HG03095 (cell line): ENCODE results near the gene MVD.
"Not testable (repeated sequence)": the region's sequence is repeated elsewhere in the genome, so short reads cannot be mapped to it uniquely, and the experiment has no call there.

Experiments
- ATAC-seq: cut with Tn5 transposase; IDR thresholded peaks from one replicate; pipeline ENCODE4 v1.9.1; 2021; ENCODE audit warnings: moderate library complexity; ENCODE audit not compliant: unreplicated experiment

MVD gene

DNA sequence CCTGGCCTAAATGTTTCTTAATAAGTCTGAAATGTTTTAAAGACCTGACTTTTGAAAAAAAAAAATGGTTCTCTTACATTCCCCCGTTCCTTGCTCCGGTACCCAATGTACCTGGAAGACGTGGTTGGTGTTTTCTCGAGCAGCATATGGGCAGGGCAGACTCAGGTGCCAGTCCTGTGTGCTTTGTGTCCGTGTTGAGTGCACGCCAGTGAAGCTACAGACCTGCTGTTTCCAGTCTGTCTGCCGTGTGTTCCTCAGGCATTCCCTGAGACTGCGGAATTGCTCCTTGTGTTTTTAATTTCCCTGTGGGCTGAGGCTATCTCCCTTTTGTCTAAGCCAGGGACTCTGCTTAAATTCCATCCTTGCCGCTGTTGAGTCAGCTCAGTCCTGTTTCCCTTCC is 36.2 kb downstream of the MVD start:
- ATAC-seq, result no peak

DNA sequence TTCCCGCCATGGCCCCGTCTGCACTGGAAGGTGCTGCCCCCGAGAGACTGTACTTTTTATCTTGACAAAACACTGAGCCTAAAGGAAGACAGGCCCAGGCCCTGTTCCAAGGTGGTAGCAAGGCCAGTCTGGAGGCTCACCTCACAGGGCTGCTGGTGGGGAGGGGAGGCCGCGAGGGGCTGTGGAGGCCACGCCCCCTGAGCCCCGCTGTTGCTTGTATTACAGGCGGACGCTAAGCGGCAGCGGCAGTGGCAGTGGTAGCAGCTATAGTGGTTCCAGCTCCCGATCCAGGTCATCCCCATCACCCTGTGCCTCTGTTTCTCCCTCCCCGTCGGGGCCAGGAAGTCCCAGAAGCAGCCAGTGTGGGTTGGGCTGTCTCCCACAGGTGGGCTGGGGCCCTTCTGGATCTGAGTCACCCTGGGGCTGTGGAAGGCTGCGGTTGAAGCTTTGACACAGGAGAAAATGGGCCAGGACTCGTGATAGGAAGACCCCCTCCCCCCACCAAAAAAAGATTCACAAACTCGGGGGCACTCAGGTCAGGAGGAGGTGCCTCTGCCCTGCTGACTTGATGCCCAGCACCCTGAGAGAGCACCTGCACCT is 37.8 kb downstream of the MVD start:
- no peak for ATAC-seq

DNA sequence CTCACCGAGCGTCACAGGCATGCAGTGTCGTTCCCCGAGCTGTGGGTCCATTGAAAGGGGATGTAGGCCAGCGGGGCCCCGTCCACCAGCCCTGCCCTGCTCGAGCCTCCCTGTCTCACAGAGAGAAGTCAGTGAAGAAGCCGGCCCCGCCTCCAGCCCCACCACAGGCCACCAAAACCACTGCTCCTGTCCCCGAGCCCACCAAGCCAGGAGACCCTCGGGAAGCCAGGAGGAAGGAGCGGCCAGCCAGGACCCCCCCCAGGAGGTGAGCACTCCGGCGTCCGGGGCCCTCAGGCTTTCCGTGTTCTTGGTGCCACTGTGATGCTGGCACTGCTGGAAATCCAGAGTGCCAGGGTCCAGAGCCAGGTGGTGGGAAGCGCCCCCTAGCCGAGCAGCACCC is 38.4 kb downstream of the MVD start:
- no peak for ATAC-seq

DNA sequence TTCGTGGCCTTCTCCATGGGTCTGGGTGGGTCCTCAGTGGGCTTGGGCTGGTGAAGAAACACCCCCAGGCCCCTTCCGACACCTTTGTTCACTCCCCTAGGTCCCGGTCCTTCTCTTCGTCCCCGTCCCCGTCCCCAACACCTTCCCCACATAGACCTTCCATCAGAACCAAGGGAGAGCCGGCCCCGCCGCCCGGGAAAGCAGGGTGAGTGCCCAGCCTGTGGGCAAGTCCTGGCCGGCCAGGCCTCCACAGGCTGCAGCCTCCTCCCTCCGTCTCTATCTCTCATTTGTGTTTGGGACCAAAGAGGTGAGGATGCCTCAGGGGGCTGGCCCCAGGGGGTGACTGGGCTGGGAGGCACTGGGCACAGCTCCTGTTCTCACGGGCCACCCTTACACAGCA is 39.0 kb downstream of the MVD start:
- no peak for ATAC-seq

DNA sequence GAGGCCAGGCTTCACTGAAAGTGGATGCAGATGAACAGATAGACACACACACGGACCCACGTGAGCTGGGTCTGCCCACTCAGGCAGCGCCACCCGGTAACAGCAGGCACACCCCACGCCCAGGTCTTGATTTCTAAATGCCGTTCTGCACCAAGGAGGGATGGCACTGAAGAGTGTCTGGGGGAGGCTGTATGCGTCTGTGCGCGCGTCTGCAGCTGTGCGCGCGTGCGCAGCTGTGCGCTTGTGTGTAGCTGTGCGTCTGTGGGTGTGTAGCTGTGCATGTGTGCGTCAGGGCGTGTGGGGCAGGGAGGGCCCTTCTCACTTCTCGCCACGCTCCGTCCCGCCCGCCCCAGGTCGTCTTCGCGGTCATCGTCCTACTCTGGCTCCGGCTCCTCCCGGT is 40.0 kb downstream of the MVD start:
- no peak for ATAC-seq

DNA sequence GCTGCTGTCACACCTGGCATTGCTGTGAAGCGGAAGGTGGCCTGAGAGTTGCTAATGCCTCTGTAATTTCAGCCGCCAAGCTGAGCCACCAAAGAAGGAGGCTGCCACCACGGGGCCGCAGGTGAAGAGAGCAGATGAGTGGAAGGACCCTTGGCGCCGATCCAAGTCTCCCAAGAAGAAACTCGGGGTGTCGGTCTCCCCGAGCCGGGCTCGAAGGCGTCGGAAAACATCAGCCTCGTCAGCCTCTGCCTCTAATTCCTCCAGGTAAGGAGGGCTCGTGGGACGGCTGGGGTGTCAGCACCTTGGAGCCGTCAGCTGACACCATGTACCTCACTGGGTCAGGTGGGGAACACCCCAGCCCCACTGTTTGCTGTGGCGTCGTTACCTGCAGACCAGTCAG is 40.8 kb downstream of the MVD start:
- no peak for ATAC-seq

DNA sequence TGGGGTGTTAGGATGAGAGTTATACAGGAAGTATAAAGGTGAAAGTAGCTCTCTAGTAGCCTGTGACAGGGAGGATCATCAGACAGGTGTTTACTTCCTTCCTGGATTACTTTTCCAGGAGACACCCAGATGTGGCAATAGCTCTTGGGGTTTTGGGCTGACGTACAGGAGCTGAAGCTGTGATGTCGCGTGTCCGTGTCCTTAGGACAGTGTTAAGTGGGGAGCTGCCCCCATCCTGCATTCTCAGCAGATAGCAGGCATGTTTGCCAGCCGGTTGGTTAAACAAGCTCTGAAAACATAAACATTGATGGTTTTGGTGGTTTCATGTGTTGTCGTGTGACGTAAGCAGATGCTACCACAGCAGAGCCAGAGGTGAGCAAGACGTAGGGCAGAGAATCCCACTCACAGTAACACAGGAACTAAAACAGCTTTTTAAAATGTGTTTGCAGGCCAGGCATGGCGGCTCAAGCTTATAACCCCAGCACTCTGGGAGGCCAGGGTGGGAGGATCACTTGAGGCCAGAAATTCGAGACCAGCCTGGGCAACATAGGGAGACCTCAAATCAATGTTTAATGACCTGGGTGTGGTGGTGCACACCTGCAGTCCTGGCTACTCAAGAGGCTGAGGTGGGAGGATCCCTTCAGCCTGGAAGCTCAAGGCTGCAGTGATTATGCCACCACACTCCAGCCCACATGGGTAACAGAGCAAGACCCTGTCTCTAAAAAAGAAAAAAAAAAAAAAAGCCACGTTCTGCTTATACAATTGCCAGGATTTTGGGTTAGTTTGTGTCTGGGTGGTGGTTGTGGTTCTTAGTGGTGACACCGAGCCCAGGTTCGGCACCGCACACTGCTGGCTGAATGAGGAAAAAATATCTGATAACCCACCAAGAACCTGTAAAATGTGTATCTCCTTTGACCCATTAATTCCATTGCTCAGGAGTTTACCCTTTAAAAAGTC is 42.8 kb downstream of the MVD start:
- ATAC-seq, result no peak

DNA sequence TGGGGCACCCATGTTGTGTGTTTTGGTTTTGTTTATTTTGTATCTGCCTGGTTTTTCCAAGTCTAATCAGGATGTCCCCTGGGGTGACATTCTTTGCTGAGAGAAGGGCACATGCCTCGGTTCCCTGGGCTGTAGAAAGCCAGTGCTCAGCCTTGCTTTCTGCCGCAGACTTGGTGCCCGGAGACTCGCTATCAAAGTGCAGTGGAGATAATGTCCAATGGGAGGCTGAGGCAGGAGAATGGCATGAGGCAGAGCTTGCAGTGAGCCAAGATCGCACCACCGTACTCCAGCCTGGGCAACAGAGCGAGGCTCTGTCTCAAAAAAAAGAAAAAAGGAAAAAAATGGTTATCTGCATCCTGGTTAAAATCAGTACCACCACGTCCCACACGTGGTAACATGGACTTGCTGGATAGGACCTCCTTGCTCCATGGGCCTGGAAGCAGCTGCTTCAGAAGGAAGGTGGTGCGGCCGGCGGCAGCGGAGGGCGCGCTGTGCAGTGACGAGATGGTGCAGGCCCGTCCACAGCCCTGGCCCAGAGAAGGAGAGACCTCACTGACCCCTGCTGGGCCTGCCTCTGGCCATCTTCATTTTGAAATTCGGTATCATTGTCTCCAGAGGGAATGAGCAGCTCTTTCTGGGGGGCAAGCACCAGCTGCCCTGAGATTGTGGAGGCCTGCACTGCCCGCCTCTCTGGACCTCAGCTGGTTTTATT is 43.8 kb downstream of the MVD start:
- ATAC-seq, result no peak

DNA sequence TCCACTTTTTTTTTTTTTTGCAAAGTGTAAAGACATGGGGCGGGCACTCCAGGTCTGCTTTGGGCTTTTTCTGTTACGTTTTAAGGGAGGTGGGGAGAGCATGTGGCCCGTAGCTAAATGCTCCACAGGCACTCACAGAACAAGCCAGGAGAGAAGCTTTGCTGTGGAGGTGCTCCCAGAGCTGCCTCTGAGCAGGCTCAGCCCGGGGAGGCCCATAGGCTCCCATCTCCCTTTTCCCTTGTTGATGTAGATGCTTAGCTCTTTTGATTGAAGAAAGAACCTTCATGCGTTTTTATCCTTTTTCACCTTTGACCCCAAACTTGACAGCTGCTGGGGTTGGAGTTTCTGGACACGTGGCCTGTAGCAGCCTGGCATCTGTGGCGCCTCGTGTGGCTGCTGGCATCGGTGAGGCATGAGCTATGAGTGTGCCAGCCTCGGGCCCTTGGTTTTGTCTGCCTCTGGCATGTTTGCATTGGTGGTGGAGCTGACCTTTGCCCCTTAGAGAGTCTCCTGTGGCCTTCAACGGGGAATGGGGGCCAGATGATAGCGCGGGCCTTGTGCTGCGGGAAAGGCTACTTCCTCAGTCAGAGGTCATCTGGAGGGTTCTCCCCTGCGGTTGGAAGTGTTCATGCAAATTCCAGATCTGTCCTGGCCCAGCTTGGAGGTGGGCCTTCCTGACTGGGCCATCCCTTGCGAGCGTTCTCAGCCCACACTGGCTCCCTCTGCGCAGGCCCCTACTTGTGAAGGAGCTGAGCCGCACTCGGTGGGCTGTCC is 44.5 kb downstream of the MVD start:
- ATAC-seq, result no peak

DNA sequence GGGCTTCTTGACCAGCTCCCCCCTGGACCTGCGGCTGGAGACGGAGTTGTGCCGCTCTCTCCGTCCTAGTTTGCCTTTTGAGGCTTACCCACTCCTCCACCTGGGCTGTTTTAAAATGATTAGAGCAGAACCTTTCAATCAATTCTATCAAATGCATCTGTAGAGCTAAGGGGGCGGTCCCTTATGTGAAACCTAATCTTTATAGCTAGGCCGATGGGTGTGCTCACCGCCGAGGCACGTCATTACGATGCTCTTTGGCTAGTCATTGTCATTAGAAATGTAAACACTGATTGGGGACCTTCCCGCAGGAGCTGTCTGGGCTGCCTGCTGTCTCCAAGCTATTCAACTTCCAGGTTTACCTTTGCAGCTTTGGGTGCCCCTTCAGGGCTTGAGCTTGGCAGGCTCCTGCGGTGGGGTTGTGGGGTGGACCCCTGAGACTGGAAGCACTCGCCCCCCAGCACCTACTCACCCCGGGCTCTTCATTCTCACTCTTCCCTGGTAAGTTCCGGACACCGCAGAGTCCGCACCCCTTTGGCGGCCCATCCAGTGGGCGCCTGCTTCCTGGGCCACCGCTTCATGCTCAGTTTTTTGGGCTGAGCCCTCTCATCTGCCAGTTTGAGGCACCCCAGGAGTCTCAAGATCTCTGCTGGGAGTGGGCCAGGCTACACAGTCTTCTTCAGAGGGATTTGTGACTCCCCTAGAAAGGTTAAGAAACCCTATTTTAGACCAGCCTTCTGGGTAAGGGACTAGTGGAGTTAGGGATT is 45.4 kb downstream of the MVD start:
- ATAC-seq, result no peak

DNA sequence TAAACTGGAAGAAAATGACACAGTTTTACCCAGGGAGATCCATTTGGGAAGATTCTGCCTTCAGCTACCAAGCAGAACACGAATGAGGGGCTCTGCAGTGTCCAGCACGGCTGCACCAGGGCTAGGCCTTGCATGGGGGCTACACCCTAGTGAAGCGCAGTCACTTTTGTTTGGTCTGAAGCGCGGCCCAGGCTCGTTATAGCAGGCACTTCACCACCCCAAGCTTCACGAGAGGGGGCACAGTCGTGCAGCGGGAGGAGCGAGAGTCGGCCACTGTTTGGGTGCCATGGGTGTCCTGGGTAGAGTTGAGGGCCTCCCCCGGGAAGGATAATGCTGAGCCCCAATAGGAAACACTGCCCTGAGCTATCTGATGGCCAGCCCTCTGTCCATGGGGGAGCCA is 46.2 kb downstream of the MVD start:
- no peak for ATAC-seq

DNA sequence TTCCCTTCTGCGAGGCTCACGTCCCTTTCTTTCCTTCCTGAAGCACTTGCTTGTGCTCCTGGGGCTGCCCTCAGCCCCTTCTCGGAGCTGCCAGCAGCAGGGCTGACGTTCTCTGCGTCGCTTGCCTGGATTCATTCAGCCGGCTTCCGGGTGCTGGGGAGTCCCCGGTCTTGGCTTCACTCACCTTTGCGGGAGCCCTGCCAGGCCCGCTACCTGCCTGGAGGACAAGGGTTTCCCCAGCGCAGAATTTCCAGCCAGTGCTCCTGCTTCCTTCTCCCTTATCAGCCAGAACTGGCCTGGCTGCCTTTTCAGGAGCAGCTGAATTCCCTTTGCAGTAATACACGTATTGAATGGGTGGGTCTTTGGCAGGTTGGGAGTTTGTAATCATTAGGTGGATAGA is 46.6 kb downstream of the MVD start:
- no peak for ATAC-seq

DNA sequence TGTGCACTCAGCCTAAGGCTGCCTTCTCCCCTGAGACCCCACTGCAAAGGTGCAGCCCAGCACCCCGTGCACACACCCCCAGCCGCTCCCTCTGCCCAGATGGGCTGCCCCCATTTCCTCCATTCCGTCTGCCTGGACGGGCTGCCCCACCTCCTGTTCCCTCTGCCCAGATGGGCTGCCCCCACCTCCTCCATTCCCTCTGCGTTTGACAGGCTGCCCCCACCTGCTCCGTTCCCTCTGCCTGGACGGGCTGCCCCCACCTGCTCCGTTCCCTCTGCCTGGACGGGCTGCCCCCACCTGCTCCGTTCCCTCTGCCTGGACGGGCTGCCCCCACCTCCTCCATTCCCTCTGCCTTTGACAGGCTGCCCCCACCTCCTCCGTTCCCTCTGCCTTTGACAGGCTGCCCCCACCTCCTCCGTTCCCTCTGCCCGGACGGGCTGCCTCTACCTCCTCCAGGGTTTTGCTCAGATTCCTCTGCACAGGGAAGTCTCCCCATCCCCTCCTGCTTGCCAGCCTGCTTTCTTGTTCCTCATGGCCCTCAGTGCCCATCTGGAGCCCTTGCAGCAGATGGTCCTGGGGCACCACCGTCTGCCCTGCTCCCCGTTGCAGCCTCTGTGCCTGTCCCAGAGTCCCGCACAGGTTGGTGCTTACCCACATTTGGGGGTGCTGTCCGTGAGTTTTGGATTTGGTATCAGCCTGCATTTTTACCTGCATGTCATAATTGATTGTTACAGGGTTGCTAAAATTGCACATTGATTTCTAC is 47.9 kb downstream of the MVD start:
- ATAC-seq, result no peak

DNA sequence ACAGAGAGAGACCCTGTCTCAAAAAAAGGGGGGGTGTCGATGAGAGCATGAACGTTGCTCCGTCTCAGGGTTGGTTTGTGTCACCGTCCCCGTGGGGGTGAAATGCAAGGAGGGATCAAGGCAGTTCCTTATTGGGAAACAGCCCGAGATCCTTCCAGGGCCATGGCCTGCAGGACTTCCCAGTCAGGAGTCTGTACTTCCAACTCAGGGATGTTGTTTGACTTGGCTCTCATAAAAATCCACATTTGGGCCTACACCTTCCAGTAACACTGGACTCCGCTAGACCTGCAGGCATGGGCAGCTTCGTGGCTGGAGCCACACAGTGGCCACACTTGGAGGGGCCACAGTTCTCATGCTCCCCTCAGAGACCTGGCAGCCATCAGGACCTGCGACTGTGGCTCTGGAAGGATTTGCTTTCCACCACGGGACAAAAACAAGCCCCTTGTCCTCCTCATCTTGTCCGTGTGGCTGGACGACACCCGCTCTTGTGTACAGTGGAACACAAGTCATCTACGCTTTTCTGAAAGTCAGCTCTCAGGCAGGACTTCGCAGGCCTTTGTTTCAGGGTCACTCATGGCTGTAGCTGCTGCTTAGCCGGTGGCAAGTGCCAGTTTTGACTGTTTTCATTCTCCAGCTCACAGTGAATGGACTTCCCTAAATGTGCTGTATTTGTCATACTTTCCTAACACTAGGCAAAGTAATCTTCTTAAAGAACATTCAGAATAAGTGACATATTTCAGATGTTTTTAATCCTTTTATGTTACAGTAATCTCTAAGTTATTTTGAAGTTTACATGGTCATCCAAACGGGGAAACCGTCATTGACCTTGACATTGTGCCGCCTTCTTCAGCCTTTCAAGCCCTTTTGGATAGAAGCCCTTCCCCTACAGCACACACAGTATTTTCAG is 48.7 kb downstream of the MVD start:
- no peak for ATAC-seq

DNA sequence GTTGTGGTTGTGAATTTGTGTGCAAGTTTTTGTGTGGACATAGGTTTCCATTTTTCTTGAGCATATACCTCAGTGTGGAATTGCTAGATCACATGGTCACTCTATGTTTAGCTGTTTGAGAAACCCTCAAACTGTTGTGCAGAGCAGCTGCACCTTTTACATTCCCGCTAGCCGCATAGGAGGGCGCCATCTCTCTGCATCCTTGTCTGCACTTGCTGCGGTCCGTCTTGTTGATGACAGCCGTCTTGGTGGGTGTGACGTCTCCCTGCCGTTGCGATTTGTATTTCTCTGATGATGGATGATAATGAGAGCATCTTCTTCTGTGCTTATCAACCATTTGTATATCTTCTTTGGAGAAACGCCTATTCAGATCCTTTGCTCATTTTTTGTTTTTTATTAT is 49.6 kb downstream of the MVD start:
- ATAC-seq, result no peak

DNA sequence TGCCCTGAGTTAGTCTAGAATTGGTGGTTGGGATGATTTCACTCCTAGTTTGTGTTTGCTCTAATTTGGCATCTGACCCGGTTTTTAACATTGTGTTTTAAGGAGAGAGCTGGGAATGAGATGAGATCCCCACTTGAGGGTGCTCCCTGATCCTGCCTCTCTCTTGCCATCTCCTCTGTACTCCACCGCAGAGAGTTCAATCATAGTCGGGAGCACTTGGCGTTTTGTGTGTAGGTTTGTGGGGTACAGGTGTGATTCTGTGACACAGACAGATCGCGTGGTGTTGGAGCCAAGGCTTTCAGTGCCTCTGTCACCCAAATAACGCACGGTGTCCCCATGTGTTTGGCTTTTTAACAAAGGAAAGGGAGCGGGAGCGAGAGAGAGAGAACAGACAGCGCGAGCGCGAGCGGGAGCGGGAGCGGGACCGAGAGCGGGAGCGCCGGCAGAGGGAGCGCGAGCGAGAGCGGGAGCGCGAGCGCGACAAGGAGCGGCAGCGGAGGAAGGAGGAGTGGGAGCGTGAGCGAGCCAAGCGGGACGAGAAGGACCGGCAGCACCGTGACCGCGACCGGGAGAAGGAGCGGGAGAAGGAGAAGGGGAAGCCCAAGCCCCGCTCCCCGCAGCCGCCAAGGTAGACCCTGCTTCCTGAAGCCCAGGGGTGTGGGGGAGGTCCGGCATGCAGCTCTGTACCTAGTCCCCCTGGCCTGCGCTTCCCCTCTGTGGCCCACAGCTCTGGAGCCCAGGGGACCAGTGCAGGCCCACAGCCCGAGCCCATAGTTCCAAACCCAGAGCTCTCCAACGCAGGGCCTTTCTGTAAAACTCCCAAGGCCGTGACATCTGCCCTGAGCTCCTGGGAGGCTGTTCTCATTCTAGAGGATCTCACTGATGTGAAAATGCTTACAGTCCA is 51.7 kb downstream of the MVD start:
- ATAC-seq, result no peak

DNA sequence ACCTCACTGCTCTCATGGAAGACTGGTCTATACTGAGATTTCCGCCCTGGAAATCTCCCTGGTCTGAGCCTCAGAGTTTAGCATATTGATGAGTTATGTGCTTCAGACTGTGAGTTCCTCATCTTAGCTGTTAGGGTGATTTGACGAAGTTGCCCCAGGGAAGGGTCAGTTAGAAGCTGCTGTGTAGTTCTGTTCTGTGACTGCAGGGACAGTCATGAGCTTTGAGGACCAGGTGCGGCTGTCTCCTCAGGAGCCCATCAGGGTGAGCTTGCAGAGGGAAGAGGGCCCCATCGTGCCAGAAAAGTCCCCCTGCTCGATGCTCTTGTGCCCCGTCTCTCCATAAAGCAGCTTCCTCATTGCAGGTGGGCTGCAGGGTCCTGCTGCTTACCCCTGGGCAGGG is 52.8 kb downstream of the MVD start:
- ATAC-seq, result no peak

DNA sequence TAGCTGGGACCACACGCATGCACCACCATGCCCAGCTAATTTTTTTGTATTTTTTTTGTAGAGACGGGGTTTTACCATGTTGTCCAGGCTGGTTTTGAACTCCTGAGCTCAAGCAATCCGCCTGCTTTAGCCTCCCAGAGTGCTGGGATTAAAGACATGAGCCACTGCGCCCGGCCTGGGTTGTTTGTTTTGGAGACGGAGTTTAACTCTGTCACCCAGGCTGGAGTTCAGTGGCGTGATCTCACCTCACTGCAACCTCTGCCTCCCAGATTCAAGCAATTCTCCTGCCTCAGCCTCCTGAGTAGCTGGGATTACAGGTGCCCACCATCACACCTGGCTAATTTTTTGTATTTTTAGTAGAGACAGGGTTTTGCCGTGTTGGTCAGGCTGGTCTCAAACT is 53.5 kb downstream of the MVD start:
- ATAC-seq, result not testable (repeated sequence)
